HUDEP-2 (cell line): Measurements from ENCODE around the gene GAL3ST2.
"Not testable (repeated sequence)": the region's sequence is repeated elsewhere in the genome, so short reads cannot be mapped to it uniquely, and the experiment has no call there.

Source experiments
- DNase-seq, 76 experiments: peaks; one replicate each; lab custom pipeline; 2025; ENCODE audit not compliant: unreplicated experiment in 76 of 76; lab: John Stamatoyannopoulos, UW

GAL3ST2 gene

DNA sequence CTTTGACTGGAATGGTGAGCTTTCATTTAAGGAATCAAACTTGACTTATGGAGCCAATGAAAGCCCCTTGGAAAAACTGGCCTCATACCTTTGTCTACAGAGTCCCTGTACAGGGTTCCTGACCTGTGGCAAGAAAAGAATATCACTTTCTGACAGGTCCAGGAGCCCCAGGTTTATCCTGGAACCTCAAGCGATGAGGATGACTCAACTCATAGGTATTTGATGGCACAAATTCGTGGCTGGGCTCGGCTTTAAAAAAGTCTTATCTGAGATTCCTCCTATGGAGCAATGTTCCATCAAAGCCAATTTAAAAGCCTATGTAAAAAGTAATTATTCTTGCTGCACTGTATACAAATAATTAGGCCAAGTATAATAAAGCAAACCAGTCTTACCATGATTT, 14.8 kb downstream of the GAL3ST2 start:
- DNase-seq = not testable (repeated sequence)

DNA sequence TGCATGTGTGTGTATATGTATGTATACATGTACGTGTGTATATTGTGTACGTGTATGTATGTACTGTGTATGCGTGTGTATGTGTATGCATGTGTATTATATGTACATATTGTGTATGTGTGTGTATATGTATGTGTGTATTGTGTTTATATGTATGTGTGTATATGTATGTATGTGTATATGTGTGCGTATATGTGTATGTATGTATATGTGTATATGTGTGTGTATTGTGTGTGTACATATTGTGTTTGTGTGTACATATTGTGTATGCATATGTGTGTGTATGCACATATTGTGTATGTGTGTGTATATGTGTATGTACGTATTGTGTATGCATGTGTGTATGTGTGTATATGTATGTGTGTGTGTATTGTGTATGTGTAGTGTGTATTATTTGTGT, 16.8 kb downstream of the GAL3ST2 start:
- no peak for DNase-seq

- DNase-seq = no peak
Measured at GRCh38 chr2:241794250-241794823, 17.7 kb downstream of the GAL3ST2 start.

DNA sequence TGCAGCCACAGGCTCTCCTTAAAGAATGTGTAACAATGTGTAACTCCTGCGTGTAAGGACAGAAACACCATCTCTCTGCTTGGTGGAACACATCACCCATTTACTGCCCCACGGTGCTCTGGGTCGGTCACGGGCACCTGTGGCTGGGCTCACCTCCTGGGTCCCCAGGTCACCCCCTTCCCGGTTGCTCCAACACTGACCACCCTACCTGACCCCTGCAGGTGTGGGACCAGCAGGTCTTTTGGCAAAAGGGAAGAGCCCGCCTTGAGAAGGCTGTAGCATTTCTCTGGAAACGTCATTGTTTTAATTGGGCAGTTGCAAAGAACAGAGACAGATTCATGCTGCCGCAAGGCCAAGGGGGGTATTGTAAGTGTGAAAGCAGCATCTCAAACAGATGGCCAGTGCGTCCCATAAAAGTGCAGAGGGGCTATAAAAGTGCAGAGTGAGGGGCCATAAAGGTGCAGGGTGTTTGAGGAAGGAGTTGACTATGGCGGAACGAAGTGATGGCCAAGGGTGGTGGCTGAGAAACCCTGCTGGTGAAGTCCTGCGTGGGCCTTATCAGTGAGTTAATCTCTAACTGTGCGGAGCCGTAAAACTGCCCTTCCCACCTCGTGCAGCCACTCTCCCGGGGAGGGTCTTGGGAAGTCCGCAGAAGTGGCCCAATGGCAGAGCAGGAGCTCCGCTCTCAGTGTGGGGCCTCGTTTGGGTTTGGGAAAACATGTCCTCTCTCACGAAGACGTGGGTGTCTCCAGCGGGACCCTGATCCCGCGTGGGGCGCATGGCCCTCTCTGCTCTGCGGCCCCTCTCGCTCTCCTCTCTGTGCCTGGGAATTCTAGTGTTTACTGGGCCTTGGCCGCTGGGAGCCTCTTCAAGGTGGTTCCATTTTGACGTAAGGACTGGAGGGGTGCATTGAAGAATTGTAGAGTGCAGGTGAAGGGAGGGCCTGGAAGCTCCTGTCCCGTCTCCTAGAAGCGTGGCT, 18.7 kb downstream of the GAL3ST2 start:
- no peak for DNase-seq

- no peak for DNase-seq
Measured at GRCh38 chr2:241796209-241796608, 19.6 kb downstream of the GAL3ST2 start.

DNA sequence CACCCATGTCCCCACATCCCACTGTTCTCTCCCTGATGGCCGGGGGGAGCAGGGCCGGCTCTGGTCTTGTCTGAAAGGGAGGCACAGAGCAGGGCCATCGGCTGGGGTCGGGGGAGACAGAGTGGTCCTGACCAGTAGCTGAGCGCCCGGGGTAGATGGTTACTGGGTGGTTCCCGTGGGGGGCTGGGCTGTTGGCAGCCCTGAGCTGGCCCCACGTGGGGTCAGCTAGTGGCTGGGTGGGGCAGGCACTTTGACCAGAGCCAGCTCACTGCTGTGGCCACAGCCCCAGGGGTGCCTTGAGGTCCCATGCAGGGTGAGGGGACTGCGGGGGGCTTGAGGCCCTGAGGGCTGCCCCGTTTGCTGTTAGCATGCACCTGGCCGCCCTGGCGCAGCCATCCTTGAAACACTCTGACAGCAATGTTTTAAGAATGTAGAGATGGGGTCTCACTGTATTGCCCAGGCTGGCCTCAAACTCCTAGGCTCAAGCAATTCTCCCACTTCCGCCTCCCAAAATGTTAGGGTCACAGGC, 20.1 kb downstream of the GAL3ST2 start:
- no peak for DNase-seq

- no peak for DNase-seq
Measured at GRCh38 chr2:241797441-241798080, 20.9 kb downstream of the GAL3ST2 start.

DNA sequence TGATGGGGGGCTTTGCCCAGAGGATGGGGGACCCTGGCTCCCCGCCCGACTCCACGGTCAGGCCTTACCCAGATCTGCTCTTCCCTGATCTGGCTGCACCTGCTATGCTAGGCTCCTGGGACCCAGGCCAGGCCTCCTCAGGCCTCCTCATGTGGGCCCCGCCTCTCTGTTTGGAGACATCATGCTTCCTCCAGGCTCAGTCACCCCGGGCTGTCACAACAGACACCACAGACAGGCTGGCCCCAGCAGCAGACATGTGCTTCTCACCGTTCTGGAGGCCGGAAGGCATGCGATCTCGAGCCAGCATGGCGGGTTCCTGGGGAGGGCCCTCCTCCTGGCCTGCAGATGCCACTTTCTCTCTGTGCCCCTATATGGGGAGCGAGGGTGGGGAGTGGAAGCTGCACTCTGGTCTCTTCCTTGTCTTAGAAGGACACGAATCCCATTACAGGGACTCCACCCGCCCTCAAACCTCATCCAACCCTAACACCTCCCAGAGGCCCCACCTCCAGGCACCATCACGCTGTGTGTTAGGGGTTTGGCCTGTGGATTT, 21.5 kb downstream of the GAL3ST2 start:
- DNase-seq = peak in 5 of 76 experiments; percentile 10 to 30 (median 15)

GRCh38 chr2:241798631-241799521, 22.3 kb downstream of the GAL3ST2 start:
- no peak for DNase-seq

- DNase-seq = no peak
Measured at GRCh38 chr2:241799522-241800197, 23.0 kb downstream of the GAL3ST2 start.

DNA sequence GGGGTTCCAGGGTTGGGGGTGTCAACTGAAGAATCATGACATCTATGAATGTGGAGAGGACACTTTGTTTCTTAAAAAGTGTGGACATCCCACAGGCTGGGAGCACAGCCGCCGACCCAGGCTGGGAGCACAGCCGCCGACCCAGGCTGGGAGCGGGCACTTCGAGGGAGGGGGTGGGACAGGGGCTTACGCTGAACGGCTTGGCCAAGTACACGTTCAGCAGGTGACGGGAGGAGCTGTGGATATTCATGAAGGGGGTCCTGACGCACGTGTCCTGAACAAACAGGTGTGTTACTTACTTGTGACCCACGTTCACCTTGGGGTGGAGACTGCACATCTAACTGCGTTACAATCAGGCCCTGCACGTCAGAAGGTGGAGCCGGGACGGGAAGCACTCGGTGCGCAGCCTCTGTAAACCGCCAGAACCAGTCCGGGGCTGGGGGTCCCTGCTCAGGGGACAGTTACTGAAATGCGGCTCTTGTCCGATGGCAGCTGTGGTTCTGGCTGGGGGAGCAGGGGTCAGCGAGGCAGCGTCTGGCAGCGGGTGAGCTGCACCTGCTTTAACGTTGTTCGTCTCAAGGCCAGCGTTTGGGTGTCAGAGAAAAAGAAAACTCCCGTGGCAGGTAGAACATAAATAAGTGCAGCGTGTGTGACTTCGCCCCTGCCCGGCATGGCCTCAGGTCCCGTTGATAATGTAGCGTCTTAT, 23.7 kb downstream of the GAL3ST2 start:
- DNase-seq = not testable (repeated sequence)

DNA sequence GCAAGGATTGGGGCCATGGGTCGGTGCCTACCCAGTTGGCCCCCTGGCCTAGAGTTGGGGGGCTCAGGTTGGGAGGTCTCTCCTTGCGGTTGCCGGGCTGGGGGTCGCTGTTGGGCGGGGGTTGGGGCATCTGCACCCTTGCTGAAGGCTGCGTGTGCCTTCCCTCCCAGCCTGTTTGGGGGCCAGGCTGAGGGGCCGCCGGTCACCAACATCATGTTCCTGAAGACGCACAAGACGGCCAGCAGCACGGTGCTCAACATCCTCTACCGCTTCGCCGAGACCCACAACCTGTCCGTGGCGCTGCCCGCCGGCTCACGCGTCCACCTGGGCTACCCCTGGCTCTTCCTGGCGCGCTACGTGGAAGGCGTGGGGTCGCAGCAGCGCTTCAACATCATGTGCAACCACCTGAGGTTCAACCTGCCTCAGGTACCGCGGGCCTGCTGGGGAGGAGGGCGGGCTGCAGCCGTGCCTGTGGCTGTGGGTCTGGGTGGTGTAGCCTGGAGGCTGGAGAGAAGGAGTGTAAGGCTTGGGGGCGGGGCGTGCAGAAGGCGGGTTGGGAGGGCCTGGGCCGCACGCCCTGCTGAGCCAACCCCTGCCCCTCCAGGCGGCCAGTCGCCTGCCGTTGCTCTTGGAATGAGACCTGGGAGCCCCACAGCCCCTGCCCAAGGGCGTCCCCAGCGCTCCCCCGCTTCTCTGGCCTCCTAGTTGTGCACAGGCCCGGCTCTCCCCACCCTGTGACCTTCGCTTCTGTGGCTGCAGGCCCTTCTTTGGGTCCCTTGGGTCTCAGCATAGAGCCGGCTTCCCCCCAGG, 25.2 kb downstream of the GAL3ST2 start:
- DNase-seq = peak in 4 of 76 experiments; percentile 13 to 44 (median 28)

GRCh38 chr2:241802421-241803318, 26.0 kb downstream of the GAL3ST2 start:
- DNase-seq = no peak

- DNase-seq = peak in 11 of 76 experiments; percentile 6 to 48 (median 23)
Measured at GRCh38 chr2:241803387-241804325, 27.0 kb downstream of the GAL3ST2 start.

DNA sequence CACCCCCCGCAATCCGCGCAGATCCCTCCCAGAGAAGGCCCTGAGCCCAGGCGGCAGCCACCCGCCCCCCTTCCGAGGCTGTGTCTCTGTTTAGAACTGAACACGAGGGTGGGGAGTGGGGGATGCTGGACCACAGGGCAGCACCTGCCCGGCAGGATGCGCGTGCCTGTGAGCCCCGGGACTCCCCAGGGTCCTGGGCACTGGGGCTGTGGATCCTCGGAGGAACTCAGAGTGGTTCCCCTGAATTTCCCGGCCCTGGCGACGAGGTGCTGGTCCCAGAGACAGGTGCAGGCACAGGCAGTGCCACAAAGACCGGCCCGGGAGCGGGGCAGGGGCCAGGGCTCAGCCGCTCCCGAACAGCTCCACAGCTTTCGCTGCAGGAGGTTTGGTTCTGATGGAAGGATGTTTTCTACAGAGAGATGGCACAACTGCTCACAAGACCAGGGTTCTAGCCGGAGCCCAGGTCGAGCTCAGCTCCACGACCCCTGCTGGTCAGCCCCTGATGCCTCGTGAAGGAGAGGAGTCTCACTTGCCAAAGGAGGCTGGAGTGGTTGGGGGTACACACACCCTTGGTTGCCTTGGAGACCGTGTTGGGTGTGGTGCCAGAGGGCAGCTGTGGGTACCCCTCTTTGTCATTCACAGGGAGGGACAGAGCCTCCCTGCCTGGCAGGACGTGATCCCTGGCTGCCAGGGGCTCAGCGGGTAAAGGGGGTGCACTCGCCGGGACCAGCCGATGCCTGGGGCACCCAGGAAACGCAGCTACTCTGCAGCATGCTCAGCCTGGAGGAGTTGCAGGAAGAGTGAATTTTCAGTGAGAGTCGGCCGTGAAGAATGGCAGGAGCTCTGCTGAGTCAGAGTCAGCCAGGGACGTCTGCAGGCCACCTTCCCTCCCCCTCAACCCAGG, 28.0 kb downstream of the GAL3ST2 start:
- peak in 11 of 76 experiments; percentile 4 to 56 (median 37) for DNase-seq
